ENCODE results near the gene PTPRK.

GRCh38 chr6:128368213-128368944 lies 152.0 kb downstream of the PTPRK start:
- TF ChIP-seq CTCF (conservative IDR thresholded peaks at IDR 0.05), result no peak
- TF ChIP-seq ZFX (IDR thresholded peaks at IDR 0.05), result no peak
